ENCODE measurements around the gene MSLN.

DNA sequence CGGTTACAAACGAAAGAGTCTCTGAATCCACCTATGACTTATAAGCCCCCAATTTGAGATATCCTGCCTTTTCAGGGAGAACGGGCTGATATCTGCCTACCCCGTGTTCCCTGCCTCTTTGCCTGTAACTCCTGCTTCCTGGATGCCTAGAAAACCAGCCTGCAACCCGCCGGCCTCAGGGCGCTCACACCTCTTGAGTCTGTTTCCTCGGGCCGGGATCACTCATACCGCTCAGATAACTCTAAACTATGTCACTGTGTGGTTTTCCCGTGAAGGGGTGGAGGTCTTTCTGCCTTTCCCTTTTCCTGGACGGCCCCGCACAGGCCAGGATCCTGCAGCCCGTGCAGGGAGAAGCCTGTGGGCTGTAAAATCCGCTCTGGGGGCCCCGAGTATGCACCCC, 17.3 kb downstream of the MSLN start:
- TF ChIP-seq EZH2 (IDR thresholded peaks at IDR 0.05; ENCODE audit: insufficient read depth, poor library complexity, severe bottlenecking), result no peak
- no peak for TF ChIP-seq EZH2phosphoT487 (IDR thresholded peaks at IDR 0.05; ENCODE audit: insufficient read depth, low read depth)
